Activated CD4-positive, alpha-beta T cell treated with anti-CD3 and anti-CD28 coated beads for 24 hours (primary cell): ENCODE measurements around the gene BCAS1.

ENCODE experiments used
- DNase-seq, 2 donors: peaks; one replicate each; pipeline ENCODE4 v3.0.0-alpha.2; 2020; ENCODE audit warnings: low read depth in 2 of 2

Gene BCAS1

GRCh38 chr20:54076259-54076658 is 5.9 kb upstream of the BCAS1 start:
- DNase-seq = no peak

DNA sequence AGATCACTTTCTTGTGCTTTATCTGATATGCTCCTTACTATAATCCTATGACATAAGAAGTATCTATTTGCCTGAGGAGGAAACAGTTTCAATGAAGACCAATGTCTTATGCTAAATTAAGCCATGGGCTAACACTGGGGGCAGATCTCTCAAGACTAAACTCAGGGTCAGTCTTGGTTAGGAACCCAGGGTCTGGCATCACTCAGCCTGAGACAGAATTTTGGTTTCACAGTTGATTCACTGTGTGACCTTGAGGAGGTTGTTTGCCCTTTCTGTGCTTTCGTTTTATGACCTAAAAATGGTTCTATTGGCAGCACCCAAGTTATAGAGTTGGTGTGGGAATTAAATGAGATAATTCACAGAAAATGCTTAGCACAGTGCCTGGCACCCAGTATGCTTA is 4.9 kb upstream of the BCAS1 start:
- no peak for DNase-seq

GRCh38 chr20:54074511-54074910 is 4.1 kb upstream of the BCAS1 start:
- no peak for DNase-seq

GRCh38 chr20:54073288-54073687 is 2.9 kb upstream of the BCAS1 start:
- DNase-seq = no peak

GRCh38 chr20:54069501-54069971 is 858 bp downstream of the BCAS1 start:
- DNase-seq = no peak

DNA sequence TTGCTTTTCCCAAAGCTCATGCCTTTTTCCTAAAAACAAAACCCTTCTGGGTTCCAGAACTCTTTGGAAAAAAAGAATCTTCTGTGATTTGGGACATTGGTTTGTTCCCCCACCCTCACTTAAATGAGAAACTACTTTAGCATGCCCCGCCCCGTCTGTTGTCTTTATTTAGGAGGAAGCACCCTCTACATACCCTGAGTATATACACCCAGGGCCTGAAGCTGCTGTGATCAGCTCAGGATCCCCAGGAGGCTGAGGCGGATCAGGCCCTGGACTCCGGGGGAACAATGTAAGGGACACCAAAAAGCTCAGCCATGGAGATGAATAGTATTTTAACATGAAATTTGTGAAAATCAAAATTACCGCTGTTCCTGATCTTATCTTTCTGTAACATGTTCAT is 1.4 kb downstream of the BCAS1 start:
- no peak for DNase-seq

GRCh38 chr20:54068495-54068894 is 1.9 kb downstream of the BCAS1 start:
- DNase-seq = no peak

DNA sequence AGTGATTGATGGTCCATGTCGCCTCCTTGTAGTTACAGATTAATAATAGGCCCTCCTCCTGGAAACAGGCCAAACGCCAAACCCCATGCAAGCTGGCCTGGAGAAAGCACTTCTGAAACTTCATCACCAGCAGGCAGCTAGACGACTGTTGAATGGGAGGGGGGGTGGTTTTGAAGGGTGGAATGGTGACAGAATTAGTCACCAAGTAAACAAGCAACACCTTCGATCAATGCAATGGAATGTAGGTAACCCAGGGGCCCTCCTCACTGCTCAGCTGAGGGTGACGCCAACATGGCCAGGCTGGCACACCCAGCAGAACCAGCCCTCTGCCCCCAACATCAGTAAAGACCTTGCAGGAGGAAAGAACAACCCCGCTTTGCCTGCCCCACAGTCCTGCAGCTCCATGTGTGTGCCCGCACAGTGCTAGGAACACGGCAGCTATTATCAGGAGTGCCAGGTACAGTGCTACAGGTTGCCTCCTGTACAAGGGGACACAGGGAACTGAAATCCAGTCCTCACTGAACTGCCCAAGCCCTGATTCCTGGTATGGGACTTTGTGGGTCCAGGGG is 2.7 kb downstream of the BCAS1 start:
- no peak for DNase-seq

- DNase-seq = no peak
Observed at GRCh38 chr20:54065601-54066038, 4.8 kb downstream of the BCAS1 start.

GRCh38 chr20:54064939-54065338 is 5.5 kb downstream of the BCAS1 start:
- no peak for DNase-seq

GRCh38 chr20:54063992-54064676 is 6.3 kb downstream of the BCAS1 start:
- no peak for DNase-seq

DNA sequence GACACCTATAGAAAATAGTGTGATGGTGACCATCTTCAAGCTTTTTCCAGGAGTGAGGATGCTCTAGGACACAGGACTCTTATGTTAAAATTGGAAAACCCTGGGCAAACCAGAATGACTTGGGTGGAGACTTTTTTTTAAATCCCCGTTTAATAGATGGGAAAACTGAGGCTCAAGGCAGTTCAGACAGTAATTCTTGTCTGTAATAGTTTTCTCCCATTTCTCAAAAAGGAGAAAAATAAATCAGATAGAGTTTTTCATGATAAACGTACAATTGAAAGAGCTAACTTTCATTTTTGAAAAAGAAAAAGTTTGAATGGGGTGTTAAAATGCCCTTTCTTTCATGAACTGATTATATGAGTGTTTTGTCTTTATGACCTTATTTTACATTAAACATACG is 6.8 kb downstream of the BCAS1 start:
- DNase-seq = no peak

- DNase-seq = no peak
Observed at GRCh38 chr20:54062812-54063280, 7.5 kb downstream of the BCAS1 start.

- no peak for DNase-seq
Observed at GRCh38 chr20:54061101-54061881, 9.1 kb downstream of the BCAS1 start.

DNA sequence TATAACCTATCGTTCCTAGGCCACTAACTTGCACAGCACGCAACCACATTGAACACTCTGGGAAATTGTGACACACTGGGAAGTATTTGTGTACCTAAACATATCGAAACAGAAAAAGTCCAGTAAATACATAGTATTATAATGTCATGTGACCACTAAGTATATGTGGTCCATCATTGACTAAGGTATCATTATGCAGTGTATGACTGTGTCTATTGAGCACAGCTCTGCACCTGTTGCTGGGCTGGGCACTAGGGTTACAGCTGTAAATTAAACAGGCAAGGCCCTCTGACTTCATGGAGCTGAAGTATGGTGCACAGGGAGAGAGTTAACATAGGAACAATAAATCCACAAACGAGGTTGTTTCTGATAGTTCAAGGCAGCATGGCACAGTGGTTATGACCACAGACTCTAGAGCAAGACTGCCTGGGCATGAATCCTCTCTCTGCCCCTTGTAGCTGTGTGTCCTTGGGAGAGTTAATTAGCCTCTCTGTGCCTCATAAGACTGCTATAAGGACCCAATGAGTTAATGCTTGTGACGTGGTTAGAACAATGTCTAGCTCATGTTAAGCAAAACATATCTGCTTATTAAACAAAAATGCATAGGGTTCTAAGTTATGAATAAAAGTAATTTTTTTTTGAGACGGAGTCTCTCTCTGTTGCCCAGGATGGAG is 10.6 kb downstream of the BCAS1 start:
- no peak for DNase-seq

DNA sequence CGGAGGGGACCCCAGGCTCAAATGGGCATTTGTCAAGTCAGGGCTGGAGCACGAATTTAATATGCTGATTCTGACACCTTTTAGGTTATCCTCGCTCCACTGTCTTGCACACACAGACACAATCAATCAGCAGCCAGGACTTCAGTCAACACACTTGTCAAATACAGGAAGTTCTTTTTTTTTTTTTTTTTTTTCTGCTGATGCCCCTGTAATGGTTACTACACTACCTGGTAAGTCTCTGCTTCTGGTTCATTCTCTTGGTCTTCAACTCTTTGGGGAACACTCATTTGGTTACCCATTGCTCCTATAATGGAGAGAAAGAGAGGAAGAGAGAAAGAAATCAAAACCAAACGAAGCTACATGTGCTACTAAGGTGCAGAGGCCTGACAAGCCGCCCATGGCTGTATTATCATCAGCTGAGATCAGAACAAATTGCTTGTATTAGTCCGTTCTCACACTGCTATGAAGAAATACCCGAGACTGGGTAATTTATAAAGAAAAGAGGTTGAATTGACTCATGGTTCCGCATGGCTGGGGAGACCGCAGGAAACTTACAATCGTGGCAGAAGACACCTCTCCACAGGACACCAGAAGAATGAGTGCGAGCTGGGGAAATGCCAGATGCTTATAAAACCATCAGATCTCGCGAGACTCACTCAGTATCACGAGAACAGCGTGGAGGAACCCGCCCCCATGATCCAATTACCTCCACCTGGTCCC is 11.8 kb downstream of the BCAS1 start:
- DNase-seq = no peak

GRCh38 chr20:54056762-54057639 is 13.4 kb downstream of the BCAS1 start:
- DNase-seq = no peak

DNA sequence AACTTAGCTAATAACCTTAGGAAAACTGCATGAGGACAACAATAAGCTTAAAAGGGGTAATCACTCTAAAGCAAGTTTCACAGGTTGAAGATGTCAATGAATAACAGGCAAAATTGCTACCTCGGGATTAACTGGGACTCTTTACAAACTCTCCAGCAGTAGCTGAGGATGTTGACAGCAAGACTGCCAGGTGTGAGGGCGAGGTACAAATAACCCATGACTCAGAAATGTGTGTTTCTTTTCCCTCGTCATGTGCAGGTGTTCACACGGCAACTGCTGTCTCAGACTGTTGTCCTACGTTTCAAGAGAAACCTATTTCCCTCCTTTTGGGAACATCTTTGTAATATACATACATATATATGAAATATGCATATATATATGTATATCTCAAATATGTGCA is 15.9 kb downstream of the BCAS1 start:
- DNase-seq = no peak

DNA sequence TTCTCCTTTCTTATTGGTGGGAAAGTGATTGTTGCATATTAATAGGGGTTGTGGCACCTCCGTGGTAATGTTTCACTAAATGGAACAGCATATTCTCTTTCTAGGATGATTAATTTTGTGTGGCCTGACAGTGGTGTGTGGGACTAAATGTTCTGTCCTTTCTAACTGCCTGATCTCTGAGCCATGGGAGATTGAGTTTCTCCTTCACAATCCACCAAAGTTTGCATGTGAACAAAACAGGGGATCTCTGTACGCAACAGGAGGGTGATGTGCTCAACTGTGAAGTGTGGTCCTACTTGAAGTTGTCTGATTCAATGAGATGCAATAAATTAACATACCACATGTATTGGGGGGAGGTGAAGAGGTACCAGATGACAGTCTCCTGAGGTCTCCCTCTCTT is 19.3 kb downstream of the BCAS1 start:
- DNase-seq = no peak

DNA sequence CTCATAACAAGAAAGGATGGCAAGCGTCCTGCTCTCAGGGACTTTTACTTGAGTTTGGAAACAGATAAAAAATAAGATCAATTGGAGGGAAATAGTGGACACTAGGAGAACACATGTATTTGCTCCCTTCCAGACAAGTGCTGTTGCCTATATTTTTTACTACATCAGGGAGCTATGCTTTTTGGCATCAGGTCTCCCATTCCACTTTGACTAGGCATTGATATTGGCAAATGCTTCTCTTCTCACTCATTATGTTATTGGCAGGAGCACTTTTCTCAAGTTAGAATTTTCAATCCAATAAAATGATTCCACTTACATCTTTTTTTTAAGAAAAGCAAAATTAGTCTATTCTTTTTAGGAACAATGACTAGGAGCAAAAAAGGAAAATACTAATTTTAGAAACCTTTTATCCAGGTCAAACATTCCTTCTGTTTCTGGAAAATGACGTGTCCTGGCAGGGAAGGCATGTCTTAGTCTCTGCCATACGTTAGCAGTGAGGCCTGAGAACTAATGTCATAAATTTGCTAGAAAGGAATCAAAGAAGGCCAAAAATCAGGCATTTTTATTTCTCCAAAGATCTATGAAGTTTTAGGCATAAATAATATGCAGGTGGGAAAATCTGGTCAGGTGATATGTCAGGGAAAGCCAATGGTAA is 21.4 kb downstream of the BCAS1 start:
- DNase-seq = no peak
